Stimulated activated CD8-positive, alpha-beta memory T cell treated with anti-CD3 and anti-CD28 coated beads, Interleukin-7, amount 100 ng/mL, for 48 hours (primary cell): ENCODE data around the gene SIRPA.

ENCODE experiments used
- DNase-seq, 2 donors: peaks; one replicate each; pipeline ENCODE4 v3.0.0-alpha.2; 2020; ENCODE audit warnings: low read depth in 1 of 2; ENCODE audit errors: extremely low read depth in 1 of 2

The SIRPA gene

GRCh38 chr20:1870323-1870722 is 24.9 kb upstream of the SIRPA start:
- DNase-seq = no peak

- no peak for DNase-seq
Measured at GRCh38 chr20:1870792-1871550, 24.2 kb upstream of the SIRPA start.

DNA sequence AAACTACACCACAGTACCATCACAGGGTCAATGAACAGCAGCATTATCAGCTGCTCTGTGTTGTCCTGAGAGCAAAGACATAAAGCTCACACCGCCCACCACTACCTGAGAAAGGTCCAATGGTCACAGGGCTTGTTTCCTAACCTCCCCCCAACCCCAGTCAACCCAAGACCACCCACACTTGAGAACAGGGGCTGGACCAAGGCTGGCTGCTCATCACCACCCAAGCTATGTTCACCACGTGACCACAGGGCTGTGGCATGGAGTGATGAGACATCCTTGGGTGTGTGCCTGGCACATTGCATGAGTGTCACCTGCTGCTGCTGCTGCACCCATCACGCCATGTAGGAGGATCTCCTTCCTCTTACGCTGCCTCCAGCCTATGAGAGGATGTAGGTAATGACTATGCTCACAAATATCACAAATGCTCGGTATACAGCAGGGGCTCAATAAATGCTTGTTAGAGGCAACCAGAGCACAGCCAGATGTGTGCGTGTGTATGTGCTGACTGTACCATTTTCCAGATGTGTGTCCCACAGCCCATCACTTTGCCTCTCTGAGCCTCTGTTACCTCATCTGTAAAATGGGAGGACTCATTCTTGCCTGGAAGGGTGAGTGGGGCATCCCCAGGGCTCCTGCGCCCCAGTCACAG is 23.3 kb upstream of the SIRPA start:
- DNase-seq = peak in 1 of 2 donors; percentile 25

DNA sequence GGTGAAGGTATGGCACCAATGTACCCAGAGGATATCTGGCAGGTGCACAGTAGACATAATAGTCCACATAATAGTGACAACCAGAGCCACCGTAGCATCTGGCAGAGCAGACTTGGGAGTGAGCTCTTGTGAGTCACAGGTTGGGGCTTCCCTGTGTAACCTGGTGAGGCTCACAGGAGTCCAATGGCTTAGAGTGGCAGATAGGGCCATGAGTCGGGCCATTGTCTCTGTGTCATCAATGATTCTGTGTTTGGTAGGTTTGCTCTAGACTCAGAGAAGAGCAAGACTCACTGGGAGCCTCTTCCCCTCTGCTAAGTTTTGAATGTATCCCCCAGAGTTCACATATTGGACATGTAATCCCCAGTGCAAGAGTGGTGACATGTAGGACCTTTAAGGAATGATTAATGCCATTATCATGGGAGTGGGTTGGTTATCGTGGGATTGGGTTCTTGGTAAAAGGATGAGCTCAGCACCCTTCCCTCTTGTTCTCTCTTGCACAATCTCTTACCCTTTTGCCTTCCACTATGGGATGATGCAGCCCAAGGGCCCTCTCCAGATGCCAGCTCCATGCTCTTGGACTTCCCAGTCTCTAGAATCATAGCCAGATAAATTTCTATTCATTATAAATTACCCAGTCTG is 22.6 kb upstream of the SIRPA start:
- DNase-seq = no peak

DNA sequence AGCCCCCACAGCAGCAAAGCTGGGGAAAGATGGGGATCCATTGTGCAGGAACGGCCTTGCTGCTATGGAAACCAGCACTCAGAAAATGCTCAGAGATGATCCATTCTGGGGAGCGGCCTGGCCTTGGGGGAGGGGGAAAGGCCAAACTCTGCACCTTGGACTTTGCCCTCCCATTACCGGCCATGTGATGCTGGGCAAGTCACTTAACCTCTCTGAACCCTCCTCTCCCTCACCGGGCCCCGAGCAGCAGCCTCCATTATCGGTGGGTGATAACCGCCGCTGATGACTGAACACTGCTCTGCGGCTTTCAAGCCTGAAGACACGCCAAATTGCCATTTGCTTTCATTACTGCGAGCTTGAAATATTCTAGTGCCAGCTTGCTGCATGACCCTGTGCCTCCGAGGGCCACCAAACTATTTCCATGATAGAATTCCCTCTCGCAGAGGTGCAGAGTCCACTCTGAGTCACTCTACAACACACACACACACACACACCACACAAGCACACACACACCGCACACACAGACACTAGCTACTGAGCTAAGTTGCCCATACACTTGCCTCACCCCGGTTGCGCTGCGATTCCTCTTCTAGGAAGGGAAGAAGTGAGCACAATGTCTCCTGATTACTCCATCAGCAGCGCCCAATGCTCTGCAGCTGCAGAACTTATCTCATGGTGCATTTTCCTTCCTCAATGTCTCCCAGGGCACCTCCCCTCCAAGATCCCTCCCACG is 20.6 kb upstream of the SIRPA start:
- no peak for DNase-seq

DNA sequence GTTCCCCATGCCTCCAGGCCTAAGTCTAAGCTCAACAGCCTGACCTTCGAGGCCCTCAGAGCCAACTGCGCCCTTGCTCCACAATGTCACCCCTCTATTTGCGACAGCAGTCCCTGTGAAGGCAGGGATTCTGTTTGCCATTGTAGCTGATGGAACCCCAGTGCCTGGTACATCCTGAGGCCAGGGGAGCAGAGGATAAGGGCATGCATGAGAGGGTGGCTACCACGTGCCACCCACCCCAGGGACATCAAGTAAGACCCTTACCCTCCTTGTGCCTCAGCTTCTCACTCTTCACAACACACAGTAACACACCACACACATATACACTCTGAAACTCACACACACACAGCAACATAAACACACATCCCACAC is 20.0 kb upstream of the SIRPA start:
- no peak for DNase-seq

DNA sequence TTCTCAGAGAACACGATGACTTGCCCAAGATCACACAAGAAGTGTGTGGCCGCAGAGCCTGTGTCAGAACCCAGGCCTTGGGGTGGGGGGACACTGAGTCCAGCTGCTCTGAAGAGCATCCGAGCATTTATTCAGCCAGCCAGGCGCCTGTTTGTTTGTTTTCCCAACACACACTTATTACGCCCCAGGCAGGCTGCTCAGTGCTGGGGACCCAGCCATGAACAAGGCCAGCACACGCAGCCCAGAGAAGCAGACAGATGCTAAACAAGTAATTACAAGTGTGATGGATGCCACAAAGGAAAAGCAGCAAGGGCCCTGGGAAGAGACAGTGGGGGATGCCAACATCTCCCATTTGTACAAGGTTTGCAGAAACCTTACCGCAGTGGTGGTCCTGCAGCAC is 19.4 kb upstream of the SIRPA start:
- DNase-seq = no peak

- no peak for DNase-seq
Measured at GRCh38 chr20:1876217-1876921, 18.8 kb upstream of the SIRPA start.

GRCh38 chr20:1876975-1877608 is 18.1 kb upstream of the SIRPA start:
- DNase-seq = no peak

DNA sequence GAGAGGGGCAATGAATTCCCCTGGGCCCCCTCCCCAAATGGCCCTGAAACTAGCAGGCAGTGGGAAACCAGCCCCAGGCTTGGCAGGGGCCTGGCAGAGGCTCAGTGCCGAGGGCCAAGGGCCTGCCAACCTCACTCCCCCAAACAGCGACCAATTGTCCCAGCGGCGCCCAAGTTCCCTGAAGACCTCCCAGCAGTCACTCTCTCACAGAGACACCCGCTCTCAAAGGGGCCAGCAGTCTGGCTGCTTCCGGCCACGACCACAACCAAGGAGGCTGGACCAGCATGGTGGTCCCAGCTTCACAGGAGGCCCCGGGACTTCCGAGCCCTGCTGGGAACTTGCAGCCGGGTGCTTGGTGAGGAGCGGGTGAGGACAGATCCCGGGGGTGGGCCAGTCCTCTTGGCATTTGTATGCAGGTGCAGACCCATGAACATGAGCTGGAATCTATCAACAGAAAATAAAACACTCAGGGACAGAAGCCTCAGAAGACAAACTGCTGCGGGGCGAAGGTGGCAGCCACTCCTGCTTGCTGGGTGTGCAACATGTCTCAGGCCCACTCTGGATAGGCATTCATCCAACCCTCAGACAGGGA is 17.5 kb upstream of the SIRPA start:
- DNase-seq = no peak

DNA sequence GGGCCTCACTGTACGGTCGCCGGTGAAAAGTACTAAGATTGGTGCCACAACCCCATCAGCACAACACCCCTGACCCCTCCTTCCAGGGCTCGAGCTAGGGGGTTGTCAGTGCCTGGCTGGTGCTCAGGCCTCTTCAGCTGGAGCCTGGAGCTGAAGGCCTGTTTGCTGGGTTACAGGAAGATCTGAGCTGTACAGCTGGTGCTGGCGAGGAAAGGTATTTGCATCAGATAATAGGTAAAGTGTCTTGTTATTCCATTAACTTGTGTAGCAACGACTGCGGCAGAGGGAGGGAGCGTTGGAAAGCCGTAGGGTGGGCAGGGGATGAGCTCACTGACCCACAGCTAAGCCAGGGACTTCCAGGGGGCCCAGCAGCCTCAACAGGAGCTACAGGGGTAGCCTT is 15.8 kb upstream of the SIRPA start:
- DNase-seq = no peak

- no peak for DNase-seq
Measured at GRCh38 chr20:1879934-1880333, 15.3 kb upstream of the SIRPA start.

GRCh38 chr20:1880529-1881239 is 14.5 kb upstream of the SIRPA start:
- no peak for DNase-seq

DNA sequence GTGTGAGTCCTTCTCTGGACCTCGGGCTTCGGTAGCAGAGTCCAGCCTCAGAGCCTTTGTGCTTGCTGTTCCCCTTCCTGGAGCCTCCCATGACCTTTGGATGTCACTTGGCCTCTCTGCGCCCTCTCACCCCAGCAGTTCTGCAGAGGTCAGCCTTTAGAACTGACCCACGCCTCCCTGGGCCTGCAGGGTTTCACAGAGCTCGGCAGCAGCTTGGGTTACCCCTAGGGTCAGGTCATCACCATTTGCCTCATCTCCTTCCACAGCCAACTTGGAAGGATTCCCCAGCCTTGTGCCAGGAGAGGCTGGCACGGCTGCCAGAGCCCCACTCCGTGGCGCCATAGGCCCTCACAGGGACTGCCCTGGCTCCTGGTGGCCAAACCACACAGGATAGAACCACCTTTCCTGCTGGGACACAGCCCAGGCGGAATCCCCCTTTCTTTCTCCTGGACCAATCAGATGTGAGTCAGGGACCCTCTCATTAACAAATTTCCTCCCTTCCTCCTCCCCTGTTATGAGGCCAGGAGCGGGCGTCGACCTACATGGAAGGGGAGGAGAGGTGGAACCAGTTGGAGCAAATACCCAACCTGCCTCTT is 13.9 kb upstream of the SIRPA start:
- no peak for DNase-seq

- DNase-seq = no peak
Measured at GRCh38 chr20:1882026-1882425, 13.2 kb upstream of the SIRPA start.

DNA sequence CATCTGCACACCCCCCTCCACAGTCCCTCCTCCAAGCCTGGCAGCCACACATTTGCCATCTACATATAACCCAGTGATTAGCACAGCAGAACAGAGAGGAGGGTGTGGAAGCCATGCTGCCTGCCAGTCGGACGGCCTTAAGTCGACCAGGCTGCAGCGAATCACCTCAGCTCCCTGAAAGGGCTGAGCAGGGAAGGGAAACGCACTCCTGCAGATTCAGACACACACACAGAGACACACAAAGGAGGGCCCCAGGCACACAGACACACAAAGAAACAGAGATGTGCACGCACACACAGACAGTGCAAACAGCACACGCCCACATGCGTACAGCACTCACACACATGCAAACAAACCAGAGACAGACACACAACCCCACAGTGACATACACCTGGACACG is 11.2 kb upstream of the SIRPA start:
- DNase-seq = no peak

- DNase-seq = no peak
Measured at GRCh38 chr20:1885254-1885653, 10.0 kb upstream of the SIRPA start.

DNA sequence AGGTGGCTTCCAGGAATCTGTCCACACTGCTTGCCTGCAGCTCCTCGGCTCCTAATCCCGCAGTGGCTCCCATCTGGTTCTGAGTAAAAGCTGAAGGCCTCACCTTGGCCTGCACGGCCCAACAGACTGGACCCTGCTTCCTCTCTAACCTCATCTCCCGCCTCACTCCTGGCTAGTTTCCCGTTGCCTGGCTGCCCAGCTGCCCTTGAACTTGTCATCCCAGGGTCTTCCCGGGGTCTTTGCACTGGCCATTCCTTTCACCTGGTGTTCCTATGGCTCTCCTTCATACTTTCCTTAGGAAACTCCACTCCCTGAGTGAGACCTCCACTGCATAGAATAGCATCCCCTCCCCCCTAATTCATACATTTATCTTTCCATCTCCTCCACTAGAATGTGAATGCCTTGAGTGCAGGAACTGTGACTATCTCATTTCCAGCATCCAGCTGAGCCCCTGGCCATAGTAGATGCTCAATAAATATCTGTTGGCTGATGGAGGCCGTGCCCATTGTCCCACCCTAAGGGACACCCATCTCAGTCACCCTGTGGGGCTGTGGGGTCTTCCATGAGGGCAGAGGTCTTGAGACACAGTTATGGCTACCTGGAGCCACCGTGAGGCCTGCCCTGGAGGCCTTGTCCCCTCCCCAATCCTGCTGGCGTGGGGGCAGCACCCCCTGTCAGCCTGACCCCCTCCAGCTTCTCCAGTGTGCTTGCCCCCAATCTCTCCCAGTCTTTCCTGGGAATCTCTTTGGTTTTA is 9.1 kb upstream of the SIRPA start:
- no peak for DNase-seq
